ENCODE data around the gene DGLUCY.

DNA sequence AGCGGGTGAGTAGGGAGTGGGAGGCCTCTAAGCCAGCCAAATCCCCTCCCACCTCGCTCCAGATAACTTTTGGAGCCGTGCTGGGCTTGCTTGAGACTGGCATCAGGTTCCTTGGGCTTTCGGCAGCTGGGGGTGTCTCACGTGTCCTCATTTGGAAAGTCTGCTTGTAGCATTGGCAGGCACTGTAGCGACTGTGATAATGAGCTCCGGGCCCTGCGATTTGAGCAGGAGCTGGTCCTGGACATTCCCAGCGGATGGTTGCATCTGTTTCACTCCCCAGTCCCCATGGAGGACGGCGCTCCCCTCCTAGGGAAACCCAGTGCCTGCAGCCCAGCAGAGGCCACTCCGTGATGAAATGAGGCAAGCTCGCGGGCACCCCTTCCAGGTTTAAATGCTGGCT is 49.4 kb downstream of the DGLUCY start:
- no peak for TF ChIP-seq POLR2AphosphoS5 (IDR thresholded peaks at IDR 0.05; ENCODE audit: low read depth, low read length)
- TF ChIP-seq TAF1 (IDR thresholded peaks at IDR 0.05; ENCODE audit: low read depth, low read length) = no peak
- TF ChIP-seq POU2F2 (IDR thresholded peaks at IDR 0.05; ENCODE audit: low read depth, low read length) = no peak

All from GM12891 (cell line).